Measurements from ENCODE around the gene CLTCL1.

The CLTCL1 gene

GRCh38 chr22:19218541-19219233, 72.8 kb downstream of the CLTCL1 start:
- H3K79me2 ChIP-seq (ENCODE audit: control insufficient read depth, insufficient read depth, low read length, unreplicated experiment) = no peaks in the 10 kb centered on the region
- no peaks in the 10 kb centered on the region for H3K36me3 ChIP-seq (ENCODE audit: insufficient read depth, low read length)
- H3K4me3 ChIP-seq (ENCODE audit: low read depth, low read length) = no peak overlapping the region
- H3K4me1 ChIP-seq (ENCODE audit: control insufficient read depth, insufficient read depth, low read length, unreplicated experiment) = no peaks in the 10 kb centered on the region
- H2AFZ ChIP-seq (ENCODE audit: low read length, unreplicated experiment) = no peak overlapping the region
- H3K27ac ChIP-seq (ENCODE audit: low read depth, low read length) = no peak overlapping the region
- H3K27me3 ChIP-seq (ENCODE audit: insufficient read depth, low read length) = no peaks in the 10 kb centered on the region

GRCh38 chr22:19216579-19216978, 74.9 kb downstream of the CLTCL1 start:
- H2AFZ ChIP-seq (ENCODE audit: low read length, unreplicated experiment) = no peak overlapping the region
- H3K27ac ChIP-seq (ENCODE audit: low read depth, low read length) = no peak overlapping the region
- H3K4me3 ChIP-seq (ENCODE audit: low read depth, low read length) = no peak overlapping the region
- no peaks in the 10 kb centered on the region for H3K79me2 ChIP-seq (ENCODE audit: control insufficient read depth, insufficient read depth, low read length, unreplicated experiment)
- no peaks in the 10 kb centered on the region for H3K4me1 ChIP-seq (ENCODE audit: control insufficient read depth, insufficient read depth, low read length, unreplicated experiment)
- no peaks in the 10 kb centered on the region for H3K27me3 ChIP-seq (ENCODE audit: insufficient read depth, low read length)
- H3K36me3 ChIP-seq (ENCODE audit: insufficient read depth, low read length) = no peaks in the 10 kb centered on the region

- Histone ChIP-seq H3K27me3 (ENCODE audit: insufficient read depth, low read length) (no peaks in the 10 kb centered on the region), H3K79me2 (ENCODE audit: control insufficient read depth, insufficient read depth, low read length, unreplicated experiment) (no peaks in the 10 kb centered on the region), H2AFZ (ENCODE audit: low read length, unreplicated experiment) (no peak overlapping the region), H3K4me1 (ENCODE audit: control insufficient read depth, insufficient read depth, low read length, unreplicated experiment) (no peaks in the 10 kb centered on the region), H3K27ac (ENCODE audit: low read depth, low read length) (no peak overlapping the region), H3K4me3 (ENCODE audit: low read depth, low read length) (no peak overlapping the region), H3K36me3 (ENCODE audit: insufficient read depth, low read length) (no peaks in the 10 kb centered on the region)
These were observed 76.2 kb downstream of the CLTCL1 start for GRCh38 chr22:19215360-19215759.

- H3K36me3 ChIP-seq (ENCODE audit: insufficient read depth, low read length) = no peaks in the 10 kb centered on the region
- H3K79me2 ChIP-seq (ENCODE audit: control insufficient read depth, insufficient read depth, low read length, unreplicated experiment) = no peaks in the 10 kb centered on the region
- H3K4me3 ChIP-seq (ENCODE audit: low read depth, low read length) = no peak overlapping the region
- no peak overlapping the region for H2AFZ ChIP-seq (ENCODE audit: low read length, unreplicated experiment)
- H3K27ac ChIP-seq (ENCODE audit: low read depth, low read length) = no peak overlapping the region
- H3K4me1 ChIP-seq (ENCODE audit: control insufficient read depth, insufficient read depth, low read length, unreplicated experiment) = no peaks in the 10 kb centered on the region
- no peaks in the 10 kb centered on the region for H3K27me3 ChIP-seq (ENCODE audit: insufficient read depth, low read length)
These were observed 77.4 kb downstream of the CLTCL1 start for GRCh38 chr22:19214078-19214473.

GRCh38 chr22:19213442-19214077, 78.0 kb downstream of the CLTCL1 start:
- Histone ChIP-seq H3K4me1 (ENCODE audit: control insufficient read depth, insufficient read depth, low read length, unreplicated experiment) (no peaks in the 10 kb centered on the region), H3K27ac (ENCODE audit: low read depth, low read length) (no peak overlapping the region), H3K27me3 (ENCODE audit: insufficient read depth, low read length) (no peaks in the 10 kb centered on the region), H3K79me2 (ENCODE audit: control insufficient read depth, insufficient read depth, low read length, unreplicated experiment) (no peaks in the 10 kb centered on the region), H2AFZ (ENCODE audit: low read length, unreplicated experiment) (no peak overlapping the region), H3K4me3 (ENCODE audit: low read depth, low read length) (no peak overlapping the region), H3K36me3 (ENCODE audit: insufficient read depth, low read length) (no peaks in the 10 kb centered on the region)

GRCh38 chr22:19213001-19213400, 78.5 kb downstream of the CLTCL1 start:
- H3K27me3 ChIP-seq (ENCODE audit: insufficient read depth, low read length) = no peaks in the 10 kb centered on the region
- H3K36me3 ChIP-seq (ENCODE audit: insufficient read depth, low read length) = no peaks in the 10 kb centered on the region
- no peaks in the 10 kb centered on the region for H3K4me1 ChIP-seq (ENCODE audit: control insufficient read depth, insufficient read depth, low read length, unreplicated experiment)
- H2AFZ ChIP-seq (ENCODE audit: low read length, unreplicated experiment) = no peak overlapping the region
- no peaks in the 10 kb centered on the region for H3K79me2 ChIP-seq (ENCODE audit: control insufficient read depth, insufficient read depth, low read length, unreplicated experiment)
- H3K4me3 ChIP-seq (ENCODE audit: low read depth, low read length) = no peak overlapping the region
- H3K27ac ChIP-seq (ENCODE audit: low read depth, low read length) = no peak overlapping the region

- H3K4me3 ChIP-seq (ENCODE audit: low read depth, low read length) = no peak overlapping the region
- H2AFZ ChIP-seq (ENCODE audit: low read length, unreplicated experiment) = no peak overlapping the region
- H3K36me3 ChIP-seq (ENCODE audit: insufficient read depth, low read length) = no peaks in the 10 kb centered on the region
- H3K27ac ChIP-seq (ENCODE audit: low read depth, low read length) = no peak overlapping the region
- no peaks in the 10 kb centered on the region for H3K27me3 ChIP-seq (ENCODE audit: insufficient read depth, low read length)
- H3K79me2 ChIP-seq (ENCODE audit: control insufficient read depth, insufficient read depth, low read length, unreplicated experiment) = no peaks in the 10 kb centered on the region
- H3K4me1 ChIP-seq (ENCODE audit: control insufficient read depth, insufficient read depth, low read length, unreplicated experiment) = no peaks in the 10 kb centered on the region
These were observed 79.1 kb downstream of the CLTCL1 start for GRCh38 chr22:19212302-19212870.

- Histone ChIP-seq H3K4me1 (ENCODE audit: control insufficient read depth, insufficient read depth, low read length, unreplicated experiment) (no peaks in the 10 kb centered on the region), H3K36me3 (ENCODE audit: insufficient read depth, low read length) (no peaks in the 10 kb centered on the region), H3K27ac (ENCODE audit: low read depth, low read length) (no peak overlapping the region), H3K27me3 (ENCODE audit: insufficient read depth, low read length) (no peaks in the 10 kb centered on the region), H3K79me2 (ENCODE audit: control insufficient read depth, insufficient read depth, low read length, unreplicated experiment) (no peaks in the 10 kb centered on the region), H2AFZ (ENCODE audit: low read length, unreplicated experiment) (no peak overlapping the region), H3K4me3 (ENCODE audit: low read depth, low read length) (no peak overlapping the region)
These were observed 81.3 kb downstream of the CLTCL1 start for GRCh38 chr22:19210188-19210587.

- no peak overlapping the region for H3K4me3 ChIP-seq (ENCODE audit: low read depth, low read length)
- no peak overlapping the region for H3K27ac ChIP-seq (ENCODE audit: low read depth, low read length)
- no peaks in the 10 kb centered on the region for H3K79me2 ChIP-seq (ENCODE audit: control insufficient read depth, insufficient read depth, low read length, unreplicated experiment)
- H2AFZ ChIP-seq (ENCODE audit: low read length, unreplicated experiment) = no peak overlapping the region
- H3K27me3 ChIP-seq (ENCODE audit: insufficient read depth, low read length) = no peaks in the 10 kb centered on the region
- no peaks in the 10 kb centered on the region for H3K4me1 ChIP-seq (ENCODE audit: control insufficient read depth, insufficient read depth, low read length, unreplicated experiment)
- H3K36me3 ChIP-seq (ENCODE audit: insufficient read depth, low read length) = no peaks in the 10 kb centered on the region
These were observed 83.2 kb downstream of the CLTCL1 start for GRCh38 chr22:19208287-19208847.

GRCh38 chr22:19207884-19208283, 83.6 kb downstream of the CLTCL1 start:
- Histone ChIP-seq H3K36me3 (ENCODE audit: insufficient read depth, low read length) (no peaks in the 10 kb centered on the region), H2AFZ (ENCODE audit: low read length, unreplicated experiment) (no peak overlapping the region), H3K4me1 (ENCODE audit: control insufficient read depth, insufficient read depth, low read length, unreplicated experiment) (no peaks in the 10 kb centered on the region), H3K79me2 (ENCODE audit: control insufficient read depth, insufficient read depth, low read length, unreplicated experiment) (no peaks in the 10 kb centered on the region), H3K27me3 (ENCODE audit: insufficient read depth, low read length) (no peaks in the 10 kb centered on the region), H3K27ac (ENCODE audit: low read depth, low read length) (no peak overlapping the region), H3K4me3 (ENCODE audit: low read depth, low read length) (no peak overlapping the region)

GRCh38 chr22:19207401-19207808, 84.1 kb downstream of the CLTCL1 start:
- no peak overlapping the region for H3K4me3 ChIP-seq (ENCODE audit: low read depth, low read length)
- no peak overlapping the region for H2AFZ ChIP-seq (ENCODE audit: low read length, unreplicated experiment)
- H3K27ac ChIP-seq (ENCODE audit: low read depth, low read length) = no peak overlapping the region
- H3K36me3 ChIP-seq (ENCODE audit: insufficient read depth, low read length) = no peaks in the 10 kb centered on the region
- no peaks in the 10 kb centered on the region for H3K79me2 ChIP-seq (ENCODE audit: control insufficient read depth, insufficient read depth, low read length, unreplicated experiment)
- no peaks in the 10 kb centered on the region for H3K4me1 ChIP-seq (ENCODE audit: control insufficient read depth, insufficient read depth, low read length, unreplicated experiment)
- no peaks in the 10 kb centered on the region for H3K27me3 ChIP-seq (ENCODE audit: insufficient read depth, low read length)

Data from ACC112 (cell line).